ENCODE results near the gene SEMA5A. TPM values are rescaled to one million over a fixed set of nuclear protein-coding genes. Genes with fewer than 3 reads are reported as not detected.

SEMA5A gene
- total RNA-seq, 1 donor from 2014 or later: 13.8 TPM

- Histone ChIP-seq H3K9ac (ENCODE audit: low read length) (peak overlapping the region; percentile 53), H3K9me3 (ENCODE audit: insufficient read depth, low read depth, low read length) (no peaks in the 10 kb centered on the region)
- peaks cover 8% of the 10 kb centered on the region for H3K36me3 Mint-ChIP-seq (ENCODE audit: low read depth, unreplicated experiment)
Observed at GRCh38 chr5:9187614-9188013, 358.3 kb downstream of the SEMA5A start.

GRCh38 chr5:9186069-9186468 lies 359.8 kb downstream of the SEMA5A start:
- FAIRE-seq: no peak
- H3K27ac ChIP-seq (ENCODE audit: low read depth, low read length): no peak overlapping the region

More at GRCh38 chr5:9187614-9188013, 358.3 kb downstream of the SEMA5A start:
- Mint-ChIP-seq H3K9me3 (ENCODE audit: unreplicated experiment) (peaks cover 1% of the 10 kb centered on the region), H3K4me3 (ENCODE audit: unreplicated experiment) (no peak overlapping the region), H3K27me3 (ENCODE audit: low read depth, unreplicated experiment) (no peaks in the 10 kb centered on the region), H3K4me1 (ENCODE audit: low read depth, unreplicated experiment) (peaks cover 9% of the 10 kb centered on the region), H3K27ac (ENCODE audit: unreplicated experiment) (peak overlapping the region; percentile 75)
- FAIRE-seq (no peak), DNase-seq (ENCODE audit: low read depth) (no peak)
- Histone ChIP-seq H2AFZ (ENCODE audit: low read depth, low read length) (peak overlapping the region; percentile 3), H3K4me2 (ENCODE audit: low read length) (peak overlapping the region; percentile 43), H3K79me2 (ENCODE audit: insufficient read depth, low read length) (no peaks in the 10 kb centered on the region), H3K4me1 (ENCODE audit: insufficient read depth, low read length) (peaks cover 17% of the 10 kb centered on the region), H3K27ac (ENCODE audit: low read depth, low read length) (peak overlapping the region; percentile 83), H3K27me3 (ENCODE audit: insufficient read depth, low read length) (no peaks in the 10 kb centered on the region), H3K36me3 (ENCODE audit: insufficient read depth, low read length) (no peaks in the 10 kb centered on the region), H3K4me3 (ENCODE audit: insufficient read depth, low read depth, low read length) (no peak overlapping the region), H4K20me1 (ENCODE audit: insufficient read depth, low read length) (no peaks in the 10 kb centered on the region)
- TF ChIP-seq EZH2 (IDR thresholded peaks at IDR 0.05; ENCODE audit: insufficient read depth, low read length) (no peak), CTCF (IDR thresholded peaks at IDR 0.05; ENCODE audit: insufficient read depth, low read depth, low read length) (no peak)

More at GRCh38 chr5:9186069-9186468, 359.8 kb downstream of the SEMA5A start:
- no peaks in the 10 kb centered on the region for H4K20me1 ChIP-seq (ENCODE audit: insufficient read depth, low read length)
- no peak overlapping the region for H3K27ac Mint-ChIP-seq (ENCODE audit: unreplicated experiment)
- H3K9me3 Mint-ChIP-seq (ENCODE audit: unreplicated experiment): peaks cover 1% of the 10 kb centered on the region
- H3K4me3 ChIP-seq (ENCODE audit: insufficient read depth, low read depth, low read length): no peak overlapping the region
- no peak overlapping the region for H2AFZ ChIP-seq (ENCODE audit: low read depth, low read length)
- no peak overlapping the region for H3K4me3 Mint-ChIP-seq (ENCODE audit: unreplicated experiment)
- H3K9me3 ChIP-seq (ENCODE audit: insufficient read depth, low read depth, low read length): no peaks in the 10 kb centered on the region
- no peak overlapping the region for H3K4me2 ChIP-seq (ENCODE audit: low read length)
- H3K4me1 ChIP-seq (ENCODE audit: insufficient read depth, low read length): peaks cover 17% of the 10 kb centered on the region
- H3K79me2 ChIP-seq (ENCODE audit: insufficient read depth, low read length): no peaks in the 10 kb centered on the region
- peaks cover 9% of the 10 kb centered on the region for H3K4me1 Mint-ChIP-seq (ENCODE audit: low read depth, unreplicated experiment)
- no peak overlapping the region for H3K9ac ChIP-seq (ENCODE audit: low read length)
- TF ChIP-seq CTCF (IDR thresholded peaks at IDR 0.05; ENCODE audit: insufficient read depth, low read depth, low read length) (no peak), EZH2 (IDR thresholded peaks at IDR 0.05; ENCODE audit: insufficient read depth, low read length) (no peak)
- no peaks in the 10 kb centered on the region for H3K36me3 ChIP-seq (ENCODE audit: insufficient read depth, low read length)
- no peaks in the 10 kb centered on the region for H3K27me3 Mint-ChIP-seq (ENCODE audit: low read depth, unreplicated experiment)
- no peak for DNase-seq (ENCODE audit: low read depth)
- H3K27me3 ChIP-seq (ENCODE audit: insufficient read depth, low read length): no peaks in the 10 kb centered on the region
- peaks cover 8% of the 10 kb centered on the region for H3K36me3 Mint-ChIP-seq (ENCODE audit: low read depth, unreplicated experiment)

All from astrocyte (in vitro differentiated cells and primary cell).